HG03432 (cell line): ENCODE measurements around the gene ZBTB9.
"Not testable (repeated sequence)": the region's sequence is repeated elsewhere in the genome, so short reads cannot be mapped to it uniquely, and the experiment has no call there.

Experiments
- ATAC-seq: cut with Tn5 transposase; IDR thresholded peaks from one replicate; pipeline ENCODE4 v1.9.1; 2021; ENCODE audit warnings: mild to moderate bottlenecking, moderate library complexity; ENCODE audit not compliant: unreplicated experiment

ZBTB9 gene

GRCh38 chr6:33458676-33459075 lies 4.3 kb downstream of the ZBTB9 start:
- no peak for ATAC-seq

GRCh38 chr6:33459226-33459625 lies 4.8 kb downstream of the ZBTB9 start:
- ATAC-seq = no peak

GRCh38 chr6:33466075-33466735 lies 11.8 kb downstream of the ZBTB9 start:
- ATAC-seq = no peak

GRCh38 chr6:33467091-33467490 lies 12.7 kb downstream of the ZBTB9 start:
- no peak for ATAC-seq

GRCh38 chr6:33469661-33470060 lies 15.3 kb downstream of the ZBTB9 start:
- no peak for ATAC-seq

GRCh38 chr6:33477864-33478263 lies 23.5 kb downstream of the ZBTB9 start:
- no peak for ATAC-seq

GRCh38 chr6:33481192-33481591 lies 26.8 kb downstream of the ZBTB9 start:
- no peak for ATAC-seq

- ATAC-seq = not testable (repeated sequence)
Measured at GRCh38 chr6:33482620-33483019, 28.2 kb downstream of the ZBTB9 start.

GRCh38 chr6:33483678-33484077 lies 29.3 kb downstream of the ZBTB9 start:
- no peak for ATAC-seq

- not testable (repeated sequence) for ATAC-seq
Measured at GRCh38 chr6:33484673-33485262, 30.4 kb downstream of the ZBTB9 start.

GRCh38 chr6:33485680-33486079 lies 31.3 kb downstream of the ZBTB9 start:
- not testable (repeated sequence) for ATAC-seq

GRCh38 chr6:33488339-33488738 lies 34.0 kb downstream of the ZBTB9 start:
- ATAC-seq = no peak

GRCh38 chr6:33490198-33490597 lies 35.8 kb downstream of the ZBTB9 start:
- ATAC-seq = no peak

GRCh38 chr6:33490621-33491020 lies 36.2 kb downstream of the ZBTB9 start:
- ATAC-seq = no peak

- ATAC-seq = no peak
Measured at GRCh38 chr6:33492093-33492492, 37.7 kb downstream of the ZBTB9 start.

- no peak for ATAC-seq
Measured at GRCh38 chr6:33497157-33497556, 42.8 kb downstream of the ZBTB9 start.

- ATAC-seq = no peak
Measured at GRCh38 chr6:33502486-33502885, 48.1 kb downstream of the ZBTB9 start.

- ATAC-seq = no peak
Measured at GRCh38 chr6:33504486-33504885, 50.1 kb downstream of the ZBTB9 start.

GRCh38 chr6:33505548-33506370 lies 51.4 kb downstream of the ZBTB9 start:
- ATAC-seq = no peak
